MCF 10A (cell line): ENCODE measurements around the gene SPOUT1. TPM values are rescaled to one million over a fixed set of nuclear protein-coding genes. Genes with fewer than 3 reads are reported as not detected.

Experiments used
- BruUV-seq: library from RNA; stranded (reverse); fragments of 400-500 nt; replicated peaks from 2 replicates; lab custom pipeline; 2021; lab: Mats Ljungman, UMichigan
- CTCF ChIA-PET: fragments of 300-600 bp; sonication (Branson Sonifier 250); formaldehyde crosslinking; extraction: SDS; loops from one replicate; lab custom pipeline; 2021; ENCODE audit warnings: antibody characterized with exemption, inconsistent platforms; lab: Yijun Ruan, JAX
- POLR2A ChIA-PET: fragments of 300-600, 350-650 bp; sonication (Branson Sonifier 250); formaldehyde crosslinking; extraction: SDS; loops from one replicate; lab custom pipeline; 2020; ENCODE audit warnings: antibody characterized with exemption, inconsistent platforms; lab: Yijun Ruan, JAX
- DNase-seq: peaks from one replicate; pipeline ENCODE4 v3.0.0-alpha.2; 2018; ENCODE audit not compliant: unreplicated experiment
- H3K27ac Mint-ChIP-seq: one replicate; pipeline ENCODE4 v1.8.0; 2022; ENCODE audit warnings: mild to moderate bottlenecking, low read depth, mixed read lengths; ENCODE audit not compliant: unreplicated experiment
- H3K27me3 Mint-ChIP-seq: one replicate; pipeline ENCODE4 v1.8.0; 2022; ENCODE audit warnings: mixed read lengths; ENCODE audit not compliant: insufficient read depth, unreplicated experiment
- H3K36me3 Mint-ChIP-seq: one replicate; pipeline ENCODE4 v1.8.0; 2022; ENCODE audit warnings: mild to moderate bottlenecking, moderate library complexity, mixed read lengths; ENCODE audit not compliant: insufficient read depth, unreplicated experiment
- H3K4me1 Mint-ChIP-seq: one replicate; pipeline ENCODE4 v1.8.0; 2022; ENCODE audit warnings: mixed read lengths; ENCODE audit not compliant: insufficient read depth, unreplicated experiment
- H3K4me3 Mint-ChIP-seq: one replicate; pipeline ENCODE4 v1.8.0; 2022; ENCODE audit warnings: mild to moderate bottlenecking, moderate library complexity, mixed read lengths; ENCODE audit not compliant: unreplicated experiment
- H3K9me3 Mint-ChIP-seq: one replicate; pipeline ENCODE4 v1.8.0; 2022; ENCODE audit warnings: mixed read lengths; ENCODE audit not compliant: unreplicated experiment
- CTCF ChIP-seq: fragments of 200-600 bp; IDR thresholded peaks from one replicate; pipeline ENCODE4 v1.8.0; 2022; ENCODE audit warnings: antibody characterized with exemption, mild to moderate bottlenecking; ENCODE audit not compliant: unreplicated experiment
- intact Hi-C: fragments of 100-400 bp; cut with micrococcal nuclease; formaldehyde crosslinking; loops from 2 replicates; pipeline ENCODE4 v1.14.1; 2022
- total RNA-seq: library from RNA; stranded (reverse); gene quantifications from 2 replicates; pipeline ENCODE4 v1.2.3, GENCODE V29; 2022

SPOUT1 gene
- total RNA-seq, 1 experiment from 2014 or later: 32.4 TPM

- Mint-ChIP-seq H3K9me3 (peaks cover 7% of the 10 kb centered on the region), H3K27ac (peak overlapping the region; percentile 92), H3K4me3 (peak overlapping the region; percentile 96), H3K27me3 (no peaks in the 10 kb centered on the region), H3K4me1 (peaks cover 11% of the 10 kb centered on the region), H3K36me3 (peaks cover 5% of the 10 kb centered on the region)
- intact Hi-C loops: no loop called here
- DNase-seq: no peak
- POLR2A ChIA-PET: interaction anchor here (0.7 to 2.8 kb wide), 21 partner anchors 8 to 163 kb away, joined by 3 to 30 read pairs (median 5); partner anchors contain the start of genes ENDOG, TBC1D13 and ZDHHC12
- TF ChIP-seq CTCF: no peak
- BruUV-seq: TSS peak; percentile 37
- CTCF ChIA-PET: interaction anchor here (0.6 kb wide), 4 partner anchors 19 to 161 kb away, joined by 3 read pairs; no protein-coding TSS in a partner anchor
Measured at GRCh38 chr9:128770286-128771030, 59.1 kb downstream of the SPOUT1 start.

Other genes starting within 250 kb of the SPOUT1 start
- gene DYNC2I2, start 172.9 kb downstream of the SPOUT1 start, total RNA-seq: 31.7 and 43.7 TPM in 2 replicates
- 512 and 563 TPM in 2 replicates for gene SET, start 140.6 kb downstream of the SPOUT1 start, total RNA-seq
- gene PKN3, start 127.3 kb downstream of the SPOUT1 start, total RNA-seq: 1.1 TPM in 2 replicates
- 22.1 and 22.9 TPM in 2 replicates for gene ZDHHC12, start 105.7 kb downstream of the SPOUT1 start, total RNA-seq
- 19.5 and 26.6 TPM in 2 replicates for gene ZER1, start 57.9 kb downstream of the SPOUT1 start, total RNA-seq
- gene TBC1D13, start 42.5 kb downstream of the SPOUT1 start, total RNA-seq: 10.9 and 13.8 TPM in 2 replicates
- 18.2 and 22.0 TPM in 2 replicates for gene ENDOG, start 11.3 kb downstream of the SPOUT1 start, total RNA-seq
- 3.8 and 5.7 TPM in 2 replicates for gene KYAT1, start 52.2 kb upstream of the SPOUT1 start, total RNA-seq
- 30.9 and 31.6 TPM in 2 replicates for gene LRRC8A, start 52.3 kb upstream of the SPOUT1 start, total RNA-seq
- 0.70 and 2.0 TPM in 2 replicates for gene PHYHD1, start 91.2 kb upstream of the SPOUT1 start, total RNA-seq
- 12.0 and 16.9 TPM in 2 replicates for gene DOLK, start 117.8 kb upstream of the SPOUT1 start, total RNA-seq
- 47.3 and 54.9 TPM in 2 replicates for gene NUP188, start 117.9 kb upstream of the SPOUT1 start, total RNA-seq
- 51.7 and 58.3 TPM in 2 replicates for gene SH3GLB2, start 198.5 kb upstream of the SPOUT1 start, total RNA-seq
- 28.6 and 28.7 TPM in 2 replicates for gene MIGA2, start 206.8 kb upstream of the SPOUT1 start, total RNA-seq